ENCODE measurements around the gene IL17RB.

- TF ChIP-seq, protein P1, sequence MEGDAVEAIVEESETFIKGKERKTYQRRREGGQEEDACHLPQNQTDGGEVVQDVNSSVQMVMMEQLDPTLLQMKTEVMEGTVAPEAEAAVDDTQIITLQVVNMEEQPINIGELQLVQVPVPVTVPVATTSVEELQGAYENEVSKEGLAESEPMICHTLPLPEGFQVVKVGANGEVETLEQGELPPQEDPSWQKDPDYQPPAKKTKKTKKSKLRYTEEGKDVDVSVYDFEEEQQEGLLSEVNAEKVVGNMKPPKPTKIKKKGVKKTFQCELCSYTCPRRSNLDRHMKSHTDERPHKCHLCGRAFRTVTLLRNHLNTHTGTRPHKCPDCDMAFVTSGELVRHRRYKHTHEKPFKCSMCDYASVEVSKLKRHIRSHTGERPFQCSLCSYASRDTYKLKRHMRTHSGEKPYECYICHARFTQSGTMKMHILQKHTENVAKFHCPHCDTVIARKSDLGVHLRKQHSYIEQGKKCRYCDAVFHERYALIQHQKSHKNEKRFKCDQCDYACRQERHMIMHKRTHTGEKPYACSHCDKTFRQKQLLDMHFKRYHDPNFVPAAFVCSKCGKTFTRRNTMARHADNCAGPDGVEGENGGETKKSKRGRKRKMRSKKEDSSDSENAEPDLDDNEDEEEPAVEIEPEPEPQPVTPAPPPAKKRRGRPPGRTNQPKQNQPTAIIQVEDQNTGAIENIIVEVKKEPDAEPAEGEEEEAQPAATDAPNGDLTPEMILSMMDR (IDR thresholded peaks at IDR 0.05), result no peak
- no peak for TF ChIP-seq POLR2A (IDR thresholded peaks at IDR 0.05)
Measured at GRCh38 chr3:53834429-53835095, 11.8 kb upstream of the IL17RB start.
